Dedifferentiated amniotic fluid mesenchymal stem cell (primary cell): ENCODE results near the gene MINDY3.
"Not testable (repeated sequence)": the region's sequence is repeated elsewhere in the genome, so short reads cannot be mapped to it uniquely, and the experiment has no call there.

Experiments used
- DNase-seq: peaks from one replicate; pipeline ENCODE4 v3.0.0-alpha.2; 2016; ENCODE audit errors: extremely low spot score

Gene MINDY3

GRCh38 chr10:15859906-15860691 lies at the start of gene MINDY3:
MINDY3 (minus strand) TSS chr10:15860507; CDS start chr10:15860299, 208 bp downstream.
- DNase-seq, result peak; percentile 73

- no peak for DNase-seq
Measured at GRCh38 chr10:15901889-15902288, 41.6 kb upstream of the MINDY3 start.

- no peak for DNase-seq
Measured at GRCh38 chr10:15898046-15898445, 37.7 kb upstream of the MINDY3 start.

GRCh38 chr10:15897287-15897686 lies 37.0 kb upstream of the MINDY3 start:
- DNase-seq, result no peak

- DNase-seq, result no peak
Measured at GRCh38 chr10:15896654-15897053, 36.3 kb upstream of the MINDY3 start.

- no peak for DNase-seq
Measured at GRCh38 chr10:15884447-15884846, 24.1 kb upstream of the MINDY3 start.

GRCh38 chr10:15881542-15881941 lies 21.2 kb upstream of the MINDY3 start:
- no peak for DNase-seq

- no peak for DNase-seq
Measured at GRCh38 chr10:15879663-15880062, 19.4 kb upstream of the MINDY3 start.

GRCh38 chr10:15879058-15879457 lies 18.8 kb upstream of the MINDY3 start:
- peak; percentile 61 for DNase-seq

GRCh38 chr10:15877836-15878576 lies 17.7 kb upstream of the MINDY3 start:
- DNase-seq, result no peak

GRCh38 chr10:15876274-15876673 lies 16.0 kb upstream of the MINDY3 start:
- DNase-seq, result not testable (repeated sequence)

- not testable (repeated sequence) for DNase-seq
Measured at GRCh38 chr10:15872645-15873044, 12.3 kb upstream of the MINDY3 start.

GRCh38 chr10:15871823-15872222 lies 11.5 kb upstream of the MINDY3 start:
- no peak for DNase-seq

- no peak for DNase-seq
Measured at GRCh38 chr10:15869935-15870334, 9.6 kb upstream of the MINDY3 start.

GRCh38 chr10:15868006-15868405 lies 7.7 kb upstream of the MINDY3 start:
- DNase-seq, result no peak

- DNase-seq, result no peak
Measured at GRCh38 chr10:15865304-15865703, 5.0 kb upstream of the MINDY3 start.

- DNase-seq, result no peak
Measured at GRCh38 chr10:15864419-15864818, 4.1 kb upstream of the MINDY3 start.

- no peak for DNase-seq
Measured at GRCh38 chr10:15863733-15864132, 3.4 kb upstream of the MINDY3 start.

- no peak for DNase-seq
Measured at GRCh38 chr10:15863323-15863722, 3.0 kb upstream of the MINDY3 start.

- no peak for DNase-seq
Measured at GRCh38 chr10:15860692-15861201, 440 bp upstream of the MINDY3 start.

- DNase-seq, result no peak
Measured at GRCh38 chr10:15859509-15859905, 800 bp downstream of the MINDY3 start.

GRCh38 chr10:15858861-15859281 lies 1.4 kb downstream of the MINDY3 start:
- no peak for DNase-seq

- DNase-seq, result no peak
Measured at GRCh38 chr10:15857107-15857575, 3.2 kb downstream of the MINDY3 start.
